Activated CD4-positive, alpha-beta T cell treated with anti-CD3 and anti-CD28 coated beads, Interleukin-2, amount 10 ng/mL, durations not matched to agents 24 days and 14 days (primary cell): ENCODE results near the gene MAB21L2. TPM values are rescaled to one million over a fixed set of nuclear protein-coding genes. Genes with fewer than 3 reads are reported as not detected.

Source experiments
- DNase-seq: peaks from one replicate; pipeline ENCODE4 v3.0.0; 2022
- H3K27ac Mint-ChIP-seq: one replicate; pipeline ENCODE4 v1.8.0; 2022; ENCODE audit warnings: mild to moderate bottlenecking, mixed read lengths
- H3K27me3 Mint-ChIP-seq: one replicate; pipeline ENCODE4 v1.8.0; 2022; ENCODE audit warnings: mixed read lengths
- H3K36me3 Mint-ChIP-seq: one replicate; pipeline ENCODE4 v1.8.0; 2022; ENCODE audit warnings: low read depth, mild to moderate bottlenecking, mixed read lengths
- H3K4me1 Mint-ChIP-seq: one replicate; pipeline ENCODE4 v1.8.0; 2021; ENCODE audit warnings: mixed read lengths
- H3K4me3 Mint-ChIP-seq: one replicate; pipeline ENCODE4 v1.8.0; 2022; ENCODE audit warnings: mild to moderate bottlenecking, moderate library complexity, mixed read lengths
- H3K9me3 Mint-ChIP-seq: one replicate; pipeline ENCODE4 v1.8.0; 2021; ENCODE audit warnings: mixed read lengths
- intact Hi-C: fragments of 100-400 bp; cut with micrococcal nuclease; formaldehyde crosslinking; loops from one replicate; pipeline ENCODE4 v1.15.1; 2023
- total RNA-seq: library from RNA; stranded (reverse); gene quantifications from 2 replicates; pipeline ENCODE4 v1.2.3, GENCODE V29; 2022

The MAB21L2 gene
- total RNA-seq, 1 donor from 2014 or later, result not detected

GRCh38 chr4:150581641-150582051 lies 305 bp upstream of the MAB21L2 start:
- Mint-ChIP-seq H3K4me1 (no peaks in the 10 kb centered on the region), H3K27me3 (no peaks in the 10 kb centered on the region), H3K27ac (no peak overlapping the region), H3K9me3 (no peaks in the 10 kb centered on the region), H3K4me3 (no peak overlapping the region), H3K36me3 (peaks cover 37% of the 10 kb centered on the region)
- intact Hi-C loops, result no loop called here
- DNase-seq, result no peak

DNA sequence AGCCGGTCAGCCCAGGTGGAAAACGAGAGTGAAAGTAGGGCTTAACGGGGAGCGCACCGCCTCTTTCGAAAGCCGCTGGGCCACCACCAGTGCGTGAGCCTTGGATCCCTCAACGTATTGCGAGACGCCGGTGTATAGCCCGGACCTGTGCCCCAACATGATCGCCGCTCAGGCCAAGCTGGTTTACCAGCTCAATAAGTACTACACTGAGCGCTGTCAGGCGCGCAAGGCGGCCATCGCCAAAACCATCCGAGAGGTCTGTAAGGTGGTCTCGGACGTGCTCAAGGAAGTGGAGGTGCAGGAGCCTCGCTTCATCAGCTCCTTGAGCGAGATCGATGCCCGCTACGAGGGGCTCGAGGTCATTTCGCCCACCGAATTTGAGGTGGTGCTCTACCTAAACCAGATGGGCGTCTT lies 929 bp downstream of the MAB21L2 start:
- intact Hi-C loops, result no loop called here
- H3K4me3 Mint-ChIP-seq, result no peak overlapping the region
- H3K4me1 Mint-ChIP-seq, result no peaks in the 10 kb centered on the region
- H3K27me3 Mint-ChIP-seq, result no peaks in the 10 kb centered on the region
- peaks cover 37% of the 10 kb centered on the region for H3K36me3 Mint-ChIP-seq
- no peaks in the 10 kb centered on the region for H3K9me3 Mint-ChIP-seq
- no peak overlapping the region for H3K27ac Mint-ChIP-seq
- DNase-seq, result no peak

- no peaks in the 10 kb centered on the region for H3K27me3 Mint-ChIP-seq
- no peaks in the 10 kb centered on the region for H3K4me1 Mint-ChIP-seq
- H3K27ac Mint-ChIP-seq, result no peak overlapping the region
- intact Hi-C loops, result no loop called here
- peaks cover 40% of the 10 kb centered on the region for H3K36me3 Mint-ChIP-seq
- DNase-seq, result no peak
- no peak overlapping the region for H3K4me3 Mint-ChIP-seq
- no peaks in the 10 kb centered on the region for H3K9me3 Mint-ChIP-seq
Observed at GRCh38 chr4:150583287-150584110, 1.5 kb downstream of the MAB21L2 start.

DNA sequence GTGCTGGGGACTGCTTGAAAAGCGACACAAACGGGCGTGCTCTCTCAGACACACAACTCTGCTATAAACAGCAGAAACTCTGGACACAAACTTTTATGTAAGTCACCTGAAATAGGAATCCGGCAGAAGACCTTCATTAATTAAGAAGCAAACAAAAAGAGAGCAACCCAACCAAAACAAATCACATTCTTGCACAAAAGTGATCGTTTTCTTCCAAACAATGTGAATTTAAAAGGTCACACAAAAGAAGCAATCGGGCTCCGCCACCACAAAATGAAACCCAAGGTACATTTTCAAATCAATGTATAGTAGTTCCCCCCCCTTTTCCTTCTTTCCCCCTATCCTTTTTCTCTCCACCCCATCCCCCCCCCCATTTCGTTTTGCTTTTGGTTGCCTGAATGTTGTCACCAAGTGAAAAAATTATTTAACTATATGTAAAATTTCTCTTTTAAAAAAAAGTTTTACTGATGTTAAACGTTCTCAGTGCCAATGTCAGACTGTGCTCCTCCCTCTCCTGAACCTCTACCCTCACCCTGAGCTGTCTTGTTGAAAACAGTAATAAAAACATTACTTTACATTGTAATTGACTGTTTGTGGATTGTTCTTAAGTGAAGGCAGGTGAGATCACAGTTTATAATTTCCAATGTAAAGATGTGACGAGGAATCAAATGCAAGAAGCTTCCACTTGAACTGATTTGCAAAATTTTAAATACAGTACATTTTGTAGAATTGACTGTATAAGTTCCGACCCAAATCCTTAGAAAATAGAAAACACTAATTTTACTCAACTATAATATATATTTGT lies 2.4 kb downstream of the MAB21L2 start:
- Mint-ChIP-seq H3K4me3 (no peak overlapping the region), H3K9me3 (no peaks in the 10 kb centered on the region), H3K4me1 (no peaks in the 10 kb centered on the region), H3K27ac (no peak overlapping the region), H3K27me3 (no peaks in the 10 kb centered on the region), H3K36me3 (peaks cover 43% of the 10 kb centered on the region)
- intact Hi-C loops, result no loop called here
- DNase-seq, result no peak

DNA sequence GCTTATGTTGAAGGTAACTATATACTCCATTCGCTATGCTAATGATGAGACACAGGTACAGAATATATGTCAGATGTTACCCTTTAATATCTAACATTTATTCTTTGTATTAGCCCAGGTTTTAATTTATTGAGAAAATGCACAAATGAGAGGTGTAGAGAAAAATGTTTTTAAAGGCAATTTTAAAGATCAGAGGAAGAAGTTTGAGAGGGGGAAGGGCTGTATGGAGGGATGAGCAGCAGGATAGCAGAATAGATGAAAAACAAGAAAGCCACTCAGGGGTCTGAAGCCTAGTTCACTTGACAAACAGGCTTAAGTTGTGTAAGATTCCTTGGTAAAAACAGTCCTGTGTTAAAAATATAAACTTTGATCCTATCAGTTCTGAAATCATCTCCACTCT lies 3.7 kb downstream of the MAB21L2 start:
- Mint-ChIP-seq H3K36me3 (peaks cover 39% of the 10 kb centered on the region), H3K27me3 (no peaks in the 10 kb centered on the region), H3K4me1 (no peaks in the 10 kb centered on the region), H3K27ac (no peak overlapping the region), H3K4me3 (no peak overlapping the region), H3K9me3 (no peaks in the 10 kb centered on the region)
- intact Hi-C loops, result no loop called here
- no peak for DNase-seq

GRCh38 chr4:150586162-150586810 lies 4.3 kb downstream of the MAB21L2 start:
- Mint-ChIP-seq H3K4me1 (no peaks in the 10 kb centered on the region), H3K36me3 (peaks cover 41% of the 10 kb centered on the region), H3K9me3 (no peaks in the 10 kb centered on the region), H3K4me3 (no peak overlapping the region), H3K27ac (no peak overlapping the region), H3K27me3 (no peaks in the 10 kb centered on the region)
- intact Hi-C loops, result no loop called here
- no peak for DNase-seq

DNA sequence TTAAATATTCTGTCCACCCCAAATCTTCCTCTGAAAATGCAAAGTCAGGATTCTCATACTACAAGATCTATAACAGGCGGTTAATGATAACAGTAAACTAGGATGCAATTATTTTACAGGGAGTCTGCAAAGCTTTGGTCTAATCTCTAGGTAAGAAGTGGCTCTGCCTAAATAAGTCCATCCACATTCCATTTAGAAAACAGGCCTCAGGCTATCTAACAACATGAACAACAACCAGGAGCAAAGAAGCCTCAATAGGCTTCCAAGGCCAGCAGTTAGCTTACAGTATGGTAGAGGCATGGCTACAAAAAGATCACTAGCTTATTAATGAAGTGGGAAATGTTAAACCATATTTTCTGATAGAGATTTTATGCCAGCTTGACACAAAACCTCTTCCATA lies 6.4 kb downstream of the MAB21L2 start:
- DNase-seq, result no peak
- intact Hi-C loops, result no loop called here
- Mint-ChIP-seq H3K27ac (no peak overlapping the region), H3K4me3 (no peak overlapping the region), H3K36me3 (peaks cover 28% of the 10 kb centered on the region), H3K9me3 (no peaks in the 10 kb centered on the region), H3K4me1 (no peaks in the 10 kb centered on the region), H3K27me3 (no peaks in the 10 kb centered on the region)

DNA sequence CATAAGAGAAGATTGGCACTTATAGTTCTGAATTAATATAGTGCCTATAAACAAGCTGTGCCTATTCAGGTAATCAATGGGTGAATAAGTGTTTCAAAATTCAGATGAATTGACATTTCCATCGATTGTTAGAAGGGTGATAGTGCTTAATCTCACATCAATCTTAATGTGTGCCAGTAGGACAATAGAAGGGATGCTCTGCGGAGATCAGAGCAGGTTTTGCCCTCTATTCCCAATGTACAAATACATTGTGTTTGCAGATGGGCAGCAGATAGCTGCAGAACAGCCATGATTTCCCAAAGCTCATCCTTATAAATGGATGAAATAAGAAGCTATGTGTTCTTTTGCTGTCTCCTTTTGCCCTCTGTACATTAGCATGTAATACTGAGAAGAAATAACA lies 7.2 kb downstream of the MAB21L2 start:
- intact Hi-C loops, result no loop called here
- no peak for DNase-seq
- Mint-ChIP-seq H3K4me3 (no peak overlapping the region), H3K36me3 (peaks cover 20% of the 10 kb centered on the region), H3K9me3 (no peaks in the 10 kb centered on the region), H3K27ac (no peak overlapping the region), H3K27me3 (no peaks in the 10 kb centered on the region), H3K4me1 (no peaks in the 10 kb centered on the region)

DNA sequence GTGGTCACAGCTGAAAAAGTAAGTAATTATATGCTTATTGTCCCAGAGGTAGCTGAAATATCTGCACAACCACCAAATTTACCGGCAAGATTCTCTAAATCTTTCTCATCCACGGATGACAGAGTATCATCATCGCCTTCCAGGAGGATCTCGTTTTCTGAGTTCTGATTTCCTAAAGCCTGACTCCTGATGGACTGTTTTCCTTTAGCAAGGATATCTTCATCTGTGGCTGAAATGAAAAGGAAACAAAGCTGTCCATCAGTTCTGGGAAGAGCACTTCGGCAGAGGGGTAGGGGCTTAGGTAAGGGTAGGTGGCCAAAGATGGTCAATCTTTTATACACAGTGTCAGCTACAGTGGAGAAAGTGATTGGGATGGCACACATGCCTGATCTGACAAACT lies 8.7 kb downstream of the MAB21L2 start:
- no peak for DNase-seq
- intact Hi-C loops, result no loop called here
- Mint-ChIP-seq H3K9me3 (no peaks in the 10 kb centered on the region), H3K4me1 (no peaks in the 10 kb centered on the region), H3K4me3 (no peak overlapping the region), H3K27ac (no peak overlapping the region), H3K27me3 (no peaks in the 10 kb centered on the region), H3K36me3 (peaks cover 15% of the 10 kb centered on the region)

DNA sequence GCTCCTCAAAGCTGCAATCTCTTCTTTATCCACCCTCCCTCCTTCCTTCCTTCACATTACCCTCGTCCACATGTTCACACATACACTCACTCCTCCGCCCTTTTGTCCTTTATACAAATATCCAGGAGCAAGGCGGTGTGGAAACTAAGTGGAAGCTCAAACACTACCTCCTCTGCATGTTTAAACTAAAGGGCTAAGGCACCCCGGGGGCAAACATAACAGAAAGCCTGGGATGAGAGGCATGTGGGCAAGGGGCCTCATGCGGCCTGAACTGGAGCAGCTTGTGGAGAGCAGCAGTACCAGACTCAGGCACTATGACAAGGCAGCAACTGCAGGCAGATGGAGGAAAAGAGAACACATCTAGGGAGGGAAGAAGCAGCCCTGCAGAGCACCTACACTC lies 9.5 kb downstream of the MAB21L2 start:
- no peak for DNase-seq
- Mint-ChIP-seq H3K4me1 (no peaks in the 10 kb centered on the region), H3K9me3 (no peaks in the 10 kb centered on the region), H3K27ac (no peak overlapping the region), H3K4me3 (no peak overlapping the region), H3K27me3 (no peaks in the 10 kb centered on the region), H3K36me3 (peaks cover 11% of the 10 kb centered on the region)
- intact Hi-C loops, result no loop called here

- H3K9me3 Mint-ChIP-seq, result no peaks in the 10 kb centered on the region
- peaks cover 10% of the 10 kb centered on the region for H3K36me3 Mint-ChIP-seq
- H3K27ac Mint-ChIP-seq, result no peak overlapping the region
- no peak for DNase-seq
- intact Hi-C loops, result no loop called here
- H3K4me1 Mint-ChIP-seq, result no peaks in the 10 kb centered on the region
- H3K27me3 Mint-ChIP-seq, result no peaks in the 10 kb centered on the region
- no peak overlapping the region for H3K4me3 Mint-ChIP-seq
Observed at GRCh38 chr4:150591904-150592303, 10.0 kb downstream of the MAB21L2 start.

GRCh38 chr4:150593996-150594395 lies 12.0 kb downstream of the MAB21L2 start:
- Mint-ChIP-seq H3K27ac (no peak overlapping the region), H3K36me3 (peaks cover 13% of the 10 kb centered on the region), H3K9me3 (no peaks in the 10 kb centered on the region), H3K27me3 (no peaks in the 10 kb centered on the region), H3K4me3 (no peak overlapping the region), H3K4me1 (no peaks in the 10 kb centered on the region)
- intact Hi-C loops, result no loop called here
- DNase-seq, result no peak

DNA sequence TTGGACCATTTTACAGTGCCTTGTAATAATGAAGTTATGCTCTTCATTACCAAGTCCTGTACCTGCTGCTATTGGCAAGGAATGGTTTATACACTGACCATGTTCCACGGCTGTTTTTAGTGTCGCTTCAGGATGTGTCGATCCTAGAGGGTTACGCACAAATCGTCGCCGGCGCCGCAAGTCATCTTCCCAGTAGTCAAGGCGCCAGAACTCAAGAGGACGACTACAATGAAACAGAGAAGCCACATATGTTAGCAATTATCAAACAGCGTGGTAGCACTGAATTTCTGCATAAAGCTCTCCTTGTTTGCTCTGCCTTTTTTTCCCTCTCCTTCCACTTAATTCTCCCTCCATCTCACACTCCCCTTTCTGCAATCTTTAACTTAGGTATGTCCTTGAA lies 17.0 kb downstream of the MAB21L2 start:
- Mint-ChIP-seq H3K9me3 (no peaks in the 10 kb centered on the region), H3K4me1 (no peaks in the 10 kb centered on the region), H3K36me3 (peaks cover 11% of the 10 kb centered on the region), H3K4me3 (no peak overlapping the region), H3K27ac (no peak overlapping the region), H3K27me3 (no peaks in the 10 kb centered on the region)
- intact Hi-C loops, result no loop called here
- DNase-seq, result no peak

- no peak for DNase-seq
- no peak overlapping the region for H3K27ac Mint-ChIP-seq
- peaks cover 11% of the 10 kb centered on the region for H3K36me3 Mint-ChIP-seq
Observed at GRCh38 chr4:150599547-150599946, 17.6 kb downstream of the MAB21L2 start.

More at GRCh38 chr4:150599547-150599946, 17.6 kb downstream of the MAB21L2 start:
- Mint-ChIP-seq H3K9me3 (no peaks in the 10 kb centered on the region), H3K27me3 (no peaks in the 10 kb centered on the region), H3K4me3 (no peak overlapping the region), H3K4me1 (no peaks in the 10 kb centered on the region)
- intact Hi-C loops, result no loop called here
